CD4-positive, CD25-positive, alpha-beta regulatory T cell (primary cell): Measurements from ENCODE around the gene PDSS2. TPM values are rescaled to one million over a fixed set of nuclear protein-coding genes. Genes with fewer than 3 reads are reported as not detected.

Experiments used
- ATAC-seq, 2 donors: fragments of 150-1000 bp; cut with Tn5 transposase; one replicate each; pipeline ENCODE4 v1.10.0; 2021; ENCODE audit warnings: low read depth in 2 of 2, moderate number of reproducible peaks in 2 of 2, moderate library complexity in 1 of 2
- DNase-seq, 3 donors: peaks; one replicate each; pipeline versions ENCODE4 v3.0.0 to v3.0.0-alpha.2; 2012 to 2022; ENCODE audit warnings: mixed read lengths in 1 of 3
- H3K27ac ChIP-seq: one replicate; pipeline ENCODE4 v1.7.0; 2013; ENCODE audit warnings: mild to moderate bottlenecking, low read length; ENCODE audit not compliant: insufficient read depth, poor library complexity, severe bottlenecking
- H3K27me3 ChIP-seq: one replicate; pipeline ENCODE4 v1.7.0; 2013; ENCODE audit warnings: low read length; ENCODE audit not compliant: control insufficient read depth, insufficient read depth
- H3K36me3 ChIP-seq: one replicate; pipeline ENCODE4 v1.7.0; 2013; ENCODE audit warnings: mild to moderate bottlenecking, low read length, moderate library complexity; ENCODE audit not compliant: control insufficient read depth, insufficient read depth
- H3K4me1 ChIP-seq: 2 replicates; pipeline ENCODE4 v1.7.0; 2013; ENCODE audit warnings: mild to moderate bottlenecking, low read length; ENCODE audit not compliant: insufficient read depth, control insufficient read depth, poor library complexity, severe bottlenecking
- H3K4me3 ChIP-seq: one replicate; pipeline ENCODE4 v1.7.0; 2013; ENCODE audit warnings: low read depth, mild to moderate bottlenecking, low read length, moderate library complexity
- H3K9me3 ChIP-seq, 2 experiments: 1 replicate in 1 of 2; 2 replicates in 1 of 2; pipeline ENCODE4 v1.7.0; 2013; ENCODE audit warnings: low read length in 2 of 2, mild to moderate bottlenecking in 1 of 2, moderate library complexity in 1 of 2; ENCODE audit not compliant: control insufficient read depth in 2 of 2
- H3K27ac Mint-ChIP-seq, 3 donors: one replicate each; pipeline ENCODE4 v1.8.0; 2020 to 2022; ENCODE audit warnings: mild to moderate bottlenecking in 3 of 3, mixed read lengths in 3 of 3, moderate library complexity in 2 of 3
- H3K27me3 Mint-ChIP-seq: one replicate; pipeline ENCODE4 v1.8.0; 2022; ENCODE audit warnings: mild to moderate bottlenecking, mixed read lengths
- H3K36me3 Mint-ChIP-seq: one replicate; pipeline ENCODE4 v1.8.0; 2020; ENCODE audit warnings: mixed read lengths
- H3K4me1 Mint-ChIP-seq, 4 donors: one replicate each; pipeline ENCODE4 v1.8.0; 2020 to 2022; ENCODE audit warnings: mixed read lengths in 4 of 4, mild to moderate bottlenecking in 1 of 4
- H3K4me3 Mint-ChIP-seq, 4 donors: one replicate each; pipeline ENCODE4 v1.8.0; 2020 to 2022; ENCODE audit warnings: mild to moderate bottlenecking in 4 of 4, mixed read lengths in 4 of 4, moderate library complexity in 3 of 4
- H3K9me3 Mint-ChIP-seq, 7 donors: one replicate each; pipeline ENCODE4 v1.8.0; 2020 to 2022; ENCODE audit warnings: mixed read lengths in 7 of 7, mild to moderate bottlenecking in 3 of 7, moderate library complexity in 2 of 7
- polyA plus RNA-seq, 4 donors: library from polyadenylated mRNA; unstranded; fragments of 300-500 nt; fragmentation: Illumina TruSeq; gene quantifications; one replicate each; pipeline ENCODE4 v1.2.3, GENCODE V29; 2021
- total RNA-seq: library from RNA; stranded (reverse); gene quantifications from one replicate; pipeline ENCODE4 v1.2.3, GENCODE V29; 2022

The PDSS2 gene
- total and polyA plus RNA-seq, 5 donors from 2014 or later: 11.6 to 18.8 (median 15.1) TPM

- Histone ChIP-seq H3K4me1 (no peaks in the 10 kb centered on the region), H3K4me3 (no peak overlapping the region), H3K27ac (no peak overlapping the region), H3K9me3 (no peaks in the 10 kb centered on the region), H3K36me3 (peaks cover 5% of the 10 kb centered on the region), H3K27me3 (no peaks in the 10 kb centered on the region)
- no peaks in the 10 kb centered on the region for H3K27me3 Mint-ChIP-seq
- H3K36me3 Mint-ChIP-seq: peaks cover 9% of the 10 kb centered on the region
- H3K9me3 Mint-ChIP-seq: no peaks in the 10 kb centered on the region
- no peak overlapping the region for H3K27ac Mint-ChIP-seq
- H3K4me3 Mint-ChIP-seq: no peak overlapping the region
- ATAC-seq (no peak), DNase-seq (no peak)
- H3K4me1 Mint-ChIP-seq: peaks cover 0 to 8% (median 3%) of the 10 kb centered on the region in 4 donors
Measured at GRCh38 chr6:107272246-107272645, 187.1 kb downstream of the PDSS2 start.

DNA sequence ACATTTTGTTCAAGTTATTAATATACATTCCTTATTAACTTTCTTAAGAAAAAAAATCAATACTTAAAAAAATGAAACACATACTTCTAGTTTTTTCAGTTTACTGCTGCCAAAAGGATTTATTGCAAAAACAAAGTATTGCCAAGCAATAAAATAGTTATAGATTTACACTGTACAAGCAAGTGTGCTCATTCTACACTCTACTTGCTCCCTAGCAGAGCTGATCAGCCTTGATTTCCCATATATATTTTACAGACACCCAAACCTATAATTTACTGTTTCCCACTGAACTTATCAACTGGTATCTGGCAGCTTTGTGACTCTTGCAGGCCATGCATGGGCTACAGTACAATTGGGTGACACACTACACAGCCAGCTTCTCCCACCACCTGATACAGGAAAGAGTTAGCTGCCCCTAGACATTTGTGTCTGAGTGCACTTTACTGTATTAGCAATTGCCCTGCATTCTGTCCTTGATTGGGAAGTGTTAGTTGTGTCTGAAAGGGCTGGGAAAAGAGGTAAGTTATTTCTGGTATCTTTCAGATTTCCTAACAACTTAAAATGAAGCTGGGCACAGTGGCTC is 188.1 kb downstream of the PDSS2 start:
- Histone ChIP-seq H3K27me3 (no peaks in the 10 kb centered on the region), H3K9me3 (no peaks in the 10 kb centered on the region), H3K4me1 (no peaks in the 10 kb centered on the region), H3K4me3 (no peak overlapping the region), H3K36me3 (peaks cover 5% of the 10 kb centered on the region), H3K27ac (no peak overlapping the region)
- DNase-seq (no peak), ATAC-seq (no peak)
- no peak overlapping the region for H3K4me3 Mint-ChIP-seq
- no peaks in the 10 kb centered on the region for H3K9me3 Mint-ChIP-seq
- no peak overlapping the region for H3K27ac Mint-ChIP-seq
- no peaks in the 10 kb centered on the region for H3K27me3 Mint-ChIP-seq
- peaks cover 0 to 5% (median 2%) of the 10 kb centered on the region in 4 donors for H3K4me1 Mint-ChIP-seq
- H3K36me3 Mint-ChIP-seq: peaks cover 9% of the 10 kb centered on the region

DNA sequence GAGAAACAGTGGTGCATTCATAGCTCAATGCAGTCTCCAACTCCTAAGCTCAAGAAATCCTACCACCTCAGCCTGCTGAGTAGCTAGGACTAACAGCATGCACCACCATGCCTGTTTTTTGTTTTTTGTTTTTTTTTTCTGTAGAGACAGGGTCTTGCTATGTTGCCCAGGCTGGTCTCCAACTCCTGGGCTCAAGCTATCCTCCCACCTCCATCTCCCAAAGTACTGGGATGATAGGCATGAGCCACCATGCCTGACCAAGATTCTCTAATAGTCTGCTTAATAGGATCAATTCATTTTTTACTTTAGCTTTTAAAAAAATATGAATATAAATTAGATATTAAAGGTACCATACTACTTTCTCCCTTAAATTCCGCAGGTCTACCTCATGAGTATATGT is 191.7 kb downstream of the PDSS2 start:
- Histone ChIP-seq H3K36me3 (peaks cover 3% of the 10 kb centered on the region), H3K4me3 (no peak overlapping the region), H3K9me3 (no peaks in the 10 kb centered on the region), H3K27ac (no peak overlapping the region), H3K27me3 (no peaks in the 10 kb centered on the region), H3K4me1 (no peaks in the 10 kb centered on the region)
- no peak overlapping the region for H3K27ac Mint-ChIP-seq
- H3K4me3 Mint-ChIP-seq: no peak overlapping the region
- peaks cover 0 to 16% (median 5%) of the 10 kb centered on the region in 4 donors for H3K4me1 Mint-ChIP-seq
- no peaks in the 10 kb centered on the region for H3K27me3 Mint-ChIP-seq
- H3K9me3 Mint-ChIP-seq: no peaks in the 10 kb centered on the region
- DNase-seq (no peak), ATAC-seq (no peak)
- peaks cover 14% of the 10 kb centered on the region for H3K36me3 Mint-ChIP-seq

GRCh38 chr6:107267006-107267405 is 192.4 kb downstream of the PDSS2 start:
- Mint-ChIP-seq H3K4me3 (no peak overlapping the region), H3K27ac (no peak overlapping the region), H3K27me3 (no peaks in the 10 kb centered on the region), H3K36me3 (peaks cover 13% of the 10 kb centered on the region), H3K9me3 (no peaks in the 10 kb centered on the region), H3K4me1 (peaks cover 0 to 16% (median 5%) of the 10 kb centered on the region in 4 donors)
- no peaks in the 10 kb centered on the region for H3K27me3 ChIP-seq
- ATAC-seq (no peak), DNase-seq (no peak)
- no peaks in the 10 kb centered on the region for H3K4me1 ChIP-seq
- peaks cover 3% of the 10 kb centered on the region for H3K36me3 ChIP-seq
- no peaks in the 10 kb centered on the region for H3K9me3 ChIP-seq
- H3K4me3 ChIP-seq: no peak overlapping the region
- no peak overlapping the region for H3K27ac ChIP-seq

DNA sequence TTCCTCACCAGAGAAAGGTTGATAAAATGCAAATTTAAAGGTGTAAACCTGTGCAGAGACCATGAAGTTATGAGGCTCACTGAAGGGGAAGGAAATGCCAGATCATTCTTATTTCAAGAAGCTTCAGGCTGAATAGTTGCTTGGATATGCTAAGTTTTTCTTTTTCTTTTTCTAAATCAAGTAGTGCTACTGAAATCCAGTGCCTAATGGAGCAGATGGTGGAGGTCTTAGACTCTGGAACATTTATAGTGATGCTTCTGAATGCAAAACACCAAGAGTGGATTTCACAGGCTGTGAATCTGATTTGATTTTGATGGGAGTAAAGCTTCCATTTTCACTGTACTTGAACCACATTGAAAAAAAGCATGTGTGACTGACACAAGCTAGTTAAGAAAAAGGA is 192.8 kb downstream of the PDSS2 start:
- DNase-seq: no peak
- Mint-ChIP-seq H3K36me3 (peaks cover 14% of the 10 kb centered on the region), H3K4me3 (no peak overlapping the region), H3K27me3 (no peaks in the 10 kb centered on the region), H3K4me1 (peaks cover 0 to 16% (median 5%) of the 10 kb centered on the region in 4 donors), H3K27ac (no peak overlapping the region), H3K9me3 (no peaks in the 10 kb centered on the region)
- Histone ChIP-seq H3K27ac (no peak overlapping the region), H3K4me1 (no peaks in the 10 kb centered on the region), H3K27me3 (no peaks in the 10 kb centered on the region), H3K36me3 (peaks cover 3% of the 10 kb centered on the region), H3K9me3 (no peaks in the 10 kb centered on the region), H3K4me3 (no peak overlapping the region)
- ATAC-seq: no peak

DNA sequence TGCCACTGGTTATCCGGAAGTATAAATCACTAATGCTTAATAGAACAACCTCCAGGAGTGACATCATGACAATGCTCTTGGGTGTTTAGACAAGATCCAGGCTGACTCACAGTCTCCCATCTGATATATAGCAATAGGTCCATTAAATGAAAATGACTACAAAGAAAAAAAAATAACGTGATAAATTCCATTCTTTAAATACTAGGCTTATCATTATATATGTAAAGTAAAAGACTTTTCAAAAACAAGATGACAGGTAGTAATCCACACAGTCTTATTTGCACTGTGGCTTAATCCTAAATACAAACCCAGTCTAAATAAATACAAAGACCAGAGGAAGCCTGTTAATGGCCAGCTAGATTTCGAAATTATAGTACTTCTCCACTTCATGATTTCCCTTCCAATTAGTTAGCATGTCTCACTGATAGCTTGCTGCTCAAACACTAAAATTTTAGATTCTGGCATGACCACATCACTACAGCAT is 195.0 kb downstream of the PDSS2 start:
- peaks cover 0 to 16% (median 5%) of the 10 kb centered on the region in 4 donors for H3K4me1 Mint-ChIP-seq
- no peak for ATAC-seq
- no peaks in the 10 kb centered on the region for H3K27me3 ChIP-seq

DNA sequence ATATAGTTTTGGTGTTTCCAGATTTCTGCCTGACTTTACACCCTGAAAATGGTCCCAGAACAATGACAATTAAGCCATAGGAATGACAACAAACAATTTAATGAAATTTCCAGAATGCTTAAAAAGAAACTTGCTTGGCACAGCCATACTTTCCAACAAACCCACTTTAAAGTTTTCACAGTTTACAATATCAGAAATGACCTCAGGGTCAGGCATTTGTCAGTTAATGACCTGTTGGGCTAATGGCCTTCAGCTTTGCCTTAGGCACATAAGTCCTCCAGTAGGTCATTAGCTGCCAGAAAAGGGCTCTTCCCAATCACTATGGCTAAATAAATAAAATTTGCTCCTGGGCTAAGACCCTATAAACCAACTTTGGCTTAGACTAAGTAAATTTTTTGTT is 199.4 kb downstream of the PDSS2 start:
- H3K4me3 Mint-ChIP-seq: no peak overlapping the region
- H3K4me1 Mint-ChIP-seq: peaks cover 0 to 12% (median 0%) of the 10 kb centered on the region in 4 donors
- H3K4me3 ChIP-seq: no peak overlapping the region
- no peaks in the 10 kb centered on the region for H3K4me1 ChIP-seq
- no peaks in the 10 kb centered on the region for H3K27me3 ChIP-seq
- H3K36me3 Mint-ChIP-seq: peaks cover 17% of the 10 kb centered on the region
- no peaks in the 10 kb centered on the region for H3K9me3 Mint-ChIP-seq
- no peak for ATAC-seq
- H3K27ac Mint-ChIP-seq: no peak overlapping the region
- no peaks in the 10 kb centered on the region for H3K36me3 ChIP-seq
- H3K27me3 Mint-ChIP-seq: no peaks in the 10 kb centered on the region
- no peaks in the 10 kb centered on the region for H3K9me3 ChIP-seq
- H3K27ac ChIP-seq: no peak overlapping the region
- DNase-seq: no peak

More for the DNA sequence above, 195.0 kb downstream of the PDSS2 start:
- Mint-ChIP-seq H3K4me3 (no peak overlapping the region), H3K27ac (no peak overlapping the region), H3K27me3 (no peaks in the 10 kb centered on the region), H3K9me3 (no peaks in the 10 kb centered on the region), H3K36me3 (peaks cover 18% of the 10 kb centered on the region)
- Histone ChIP-seq H3K36me3 (no peaks in the 10 kb centered on the region), H3K9me3 (no peaks in the 10 kb centered on the region), H3K4me3 (no peak overlapping the region), H3K27ac (no peak overlapping the region), H3K4me1 (no peaks in the 10 kb centered on the region)
- no peak for DNase-seq

- no peak overlapping the region for H3K4me3 ChIP-seq
- no peak overlapping the region for H3K4me3 Mint-ChIP-seq
- no peaks in the 10 kb centered on the region for H3K27me3 Mint-ChIP-seq
- no peak for ATAC-seq
- no peak for DNase-seq
- H3K36me3 ChIP-seq: no peaks in the 10 kb centered on the region
- H3K4me1 ChIP-seq: no peaks in the 10 kb centered on the region
- no peaks in the 10 kb centered on the region for H3K9me3 ChIP-seq
- H3K9me3 Mint-ChIP-seq: peaks cover 0 to 1% (median 0%) of the 10 kb centered on the region in 7 donors
- peaks cover 0 to 6% (median 0%) of the 10 kb centered on the region in 4 donors for H3K4me1 Mint-ChIP-seq
- H3K27ac Mint-ChIP-seq: no peak overlapping the region
- H3K27ac ChIP-seq: no peak overlapping the region
- peaks cover 3% of the 10 kb centered on the region for H3K36me3 Mint-ChIP-seq
- no peaks in the 10 kb centered on the region for H3K27me3 ChIP-seq
Measured at GRCh38 chr6:107248147-107248546, 211.2 kb downstream of the PDSS2 start.
